Adrenal gland (tissue), 5 donors: ENCODE data around the gene BAG3.

ENCODE experiments used
- POLR2A ChIP-seq, 2 donors: fragments of 450-650 bp; IDR thresholded peaks; one replicate each; pipeline ENCODE4 v1.6.1; 2017; ENCODE audit warnings: antibody characterized with exemption in 2 of 2, mild to moderate bottlenecking in 2 of 2, moderate library complexity in 1 of 2
- TF ChIP-seq, protein P1 (sequence below), 6 experiments: fragments of 450-650 bp in 4 of 6; fragments of 200-600 bp in 2 of 6; sonication (generic) in 1 of 6; IDR thresholded peaks; 1 replicate in 5 of 6; 2 replicates in 1 of 6; pipeline versions ENCODE4 v1.5.1 to v1.8.0; 2016 to 2021; ENCODE audit warnings: antibody characterized with exemption in 6 of 6, mild to moderate bottlenecking in 2 of 6, moderate library complexity in 1 of 6
- donor health status: DM: no; HTN: no; CAD: no.

- TF ChIP-seq POLR2A (IDR thresholded peaks at IDR 0.05), result no peak
- TF ChIP-seq, protein P1, sequence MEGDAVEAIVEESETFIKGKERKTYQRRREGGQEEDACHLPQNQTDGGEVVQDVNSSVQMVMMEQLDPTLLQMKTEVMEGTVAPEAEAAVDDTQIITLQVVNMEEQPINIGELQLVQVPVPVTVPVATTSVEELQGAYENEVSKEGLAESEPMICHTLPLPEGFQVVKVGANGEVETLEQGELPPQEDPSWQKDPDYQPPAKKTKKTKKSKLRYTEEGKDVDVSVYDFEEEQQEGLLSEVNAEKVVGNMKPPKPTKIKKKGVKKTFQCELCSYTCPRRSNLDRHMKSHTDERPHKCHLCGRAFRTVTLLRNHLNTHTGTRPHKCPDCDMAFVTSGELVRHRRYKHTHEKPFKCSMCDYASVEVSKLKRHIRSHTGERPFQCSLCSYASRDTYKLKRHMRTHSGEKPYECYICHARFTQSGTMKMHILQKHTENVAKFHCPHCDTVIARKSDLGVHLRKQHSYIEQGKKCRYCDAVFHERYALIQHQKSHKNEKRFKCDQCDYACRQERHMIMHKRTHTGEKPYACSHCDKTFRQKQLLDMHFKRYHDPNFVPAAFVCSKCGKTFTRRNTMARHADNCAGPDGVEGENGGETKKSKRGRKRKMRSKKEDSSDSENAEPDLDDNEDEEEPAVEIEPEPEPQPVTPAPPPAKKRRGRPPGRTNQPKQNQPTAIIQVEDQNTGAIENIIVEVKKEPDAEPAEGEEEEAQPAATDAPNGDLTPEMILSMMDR (IDR thresholded peaks at IDR 0.05), result no peak
Observed at GRCh38 chr10:119715628-119716505, 64.7 kb downstream of the BAG3 start.
